Astrocyte (in vitro differentiated cells and primary cell): ENCODE data around the gene MED12L. TPM values are rescaled to one million over a fixed set of nuclear protein-coding genes. Genes with fewer than 3 reads are reported as not detected.

Experiments
- total RNA-seq: library from RNA; stranded (reverse); gene quantifications from 2 replicates; pipeline ENCODE4 v1.2.1, GENCODE V29; 2021

Gene MED12L
- total RNA-seq, 1 donor from 2014 or later, result 8.2 TPM

Other genes starting within 250 kb of the MED12L start
- gene MINDY4B, start 180.2 kb upstream of the MED12L start, total RNA-seq, result not detected in 2 replicates
- gene CLRN1, start 112.9 kb upstream of the MED12L start, total RNA-seq, result not detected in 2 replicates
- gene GPR171, start 117.6 kb downstream of the MED12L start, total RNA-seq, result not detected in 2 replicates
- 0.11 TPM in 1 of 2 replicates, not detected in the other for gene P2RY14, start 192.9 kb downstream of the MED12L start, total RNA-seq
- gene GPR87, start 231.2 kb downstream of the MED12L start, total RNA-seq, result 12.1 and 15.5 TPM in 2 replicates
- gene P2RY13, start 243.9 kb downstream of the MED12L start, total RNA-seq, result not detected in 2 replicates